ES-I3 (cell line): ENCODE measurements around the gene TMPRSS9.
A peak's percentile ranks its signal among the peaks of the same experiment; 100 is the strongest.
"Not testable (repeated sequence)": the region's sequence is repeated elsewhere in the genome, so short reads cannot be mapped to it uniquely, and the experiment has no call there.

Source experiments
- H3K36me3 ChIP-seq: 2 replicates; pipeline ENCODE4 v1.6.1; 2013; ENCODE audit warnings: mild to moderate bottlenecking, low read length, control low read depth, moderate library complexity; ENCODE audit not compliant: insufficient read depth
- H3K4me1 ChIP-seq: 2 replicates; pipeline ENCODE4 v1.6.1; 2013; ENCODE audit warnings: mild to moderate bottlenecking, control low read depth, low read length; ENCODE audit not compliant: insufficient read depth
- H3K9ac ChIP-seq: 2 replicates; pipeline ENCODE4 v1.6.1; 2013; ENCODE audit warnings: low read depth, mild to moderate bottlenecking, low read length, moderate library complexity
- H3K9me3 ChIP-seq: 2 replicates; pipeline ENCODE4 v1.6.1; 2013; ENCODE audit warnings: mild to moderate bottlenecking, low read length, moderate library complexity; ENCODE audit not compliant: control insufficient read depth, insufficient read depth

Gene TMPRSS9

DNA sequence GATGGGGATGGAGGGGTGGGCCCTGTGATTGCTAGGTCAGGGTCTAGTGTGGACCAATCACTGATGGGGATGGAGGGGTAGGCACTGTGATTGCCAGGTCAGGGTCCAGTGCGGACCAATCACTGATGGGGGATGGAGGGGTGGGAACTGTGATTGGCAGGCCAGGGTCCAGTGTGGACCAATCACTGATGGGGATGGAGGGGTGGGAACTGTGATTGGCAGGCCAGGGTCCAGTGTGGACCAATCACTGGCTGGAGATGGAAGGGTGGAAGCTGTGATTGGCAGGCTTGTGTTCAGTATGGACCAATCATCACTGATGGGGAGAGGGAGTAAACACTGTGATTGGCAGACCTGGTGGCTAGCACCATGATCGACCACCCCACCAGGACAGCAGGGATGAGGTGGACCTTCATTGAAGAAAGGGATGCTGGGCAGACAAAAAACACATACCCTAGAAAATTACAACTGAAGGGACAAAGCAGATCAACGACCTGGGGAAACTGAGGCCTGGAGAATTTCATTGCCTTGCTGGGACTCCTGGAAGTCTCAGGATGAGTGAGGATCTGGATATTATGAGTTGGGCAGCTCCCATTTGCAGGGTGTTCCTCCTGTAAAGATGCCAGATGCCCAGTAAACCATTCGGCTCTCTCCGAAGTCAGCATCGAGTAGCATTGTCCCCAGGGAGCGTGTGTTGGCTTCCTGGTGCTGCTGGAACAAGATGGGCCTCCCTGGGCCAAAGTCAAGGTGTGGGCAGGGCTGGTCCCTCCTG is 15.5 kb downstream of the TMPRSS9 start:
- Histone ChIP-seq H3K36me3 (no peaks in the 10 kb centered on the region), H3K9me3 (peaks cover 1% of the 10 kb centered on the region; the same call in 1 of the 2 replicates), H3K9ac (no peak overlapping the region), H3K4me1 (no peaks in the 10 kb centered on the region)

- Histone ChIP-seq H3K9me3 (peaks cover 4% of the 10 kb centered on the region; the same call in 1 of the 2 replicates), H3K4me1 (no peaks in the 10 kb centered on the region), H3K9ac (no peak overlapping the region), H3K36me3 (no peaks in the 10 kb centered on the region)
Measured at GRCh38 chr19:2376784-2377519, 16.9 kb downstream of the TMPRSS9 start.

- no peak overlapping the region for H3K9ac ChIP-seq
- no peaks in the 10 kb centered on the region for H3K4me1 ChIP-seq
- peaks cover 4% of the 10 kb centered on the region; the same call in 1 of the 2 replicates for H3K9me3 ChIP-seq
- H3K36me3 ChIP-seq, result no peaks in the 10 kb centered on the region
Measured at GRCh38 chr19:2380567-2380966, 20.5 kb downstream of the TMPRSS9 start.

- no peaks in the 10 kb centered on the region for H3K4me1 ChIP-seq
- H3K9ac ChIP-seq, result no peak overlapping the region
- no peaks in the 10 kb centered on the region for H3K36me3 ChIP-seq
- H3K9me3 ChIP-seq, result peaks cover 4% of the 10 kb centered on the region; the same call in 1 of the 2 replicates
Measured at GRCh38 chr19:2381148-2381820, 21.2 kb downstream of the TMPRSS9 start.

- Histone ChIP-seq H3K9me3 (peaks cover 4% of the 10 kb centered on the region; the same call in 1 of the 2 replicates), H3K36me3 (no peaks in the 10 kb centered on the region), H3K4me1 (no peaks in the 10 kb centered on the region), H3K9ac (no peak overlapping the region)
Measured at GRCh38 chr19:2382530-2383222, 22.6 kb downstream of the TMPRSS9 start.

- Histone ChIP-seq H3K4me1 (no peaks in the 10 kb centered on the region), H3K9me3 (peaks cover 4% of the 10 kb centered on the region; the same call in 1 of the 2 replicates), H3K9ac (peak overlapping the region; percentile 22; the same call in 1 of the 2 replicates), H3K36me3 (no peaks in the 10 kb centered on the region)
Measured at GRCh38 chr19:2385053-2385721, 25.1 kb downstream of the TMPRSS9 start.

DNA sequence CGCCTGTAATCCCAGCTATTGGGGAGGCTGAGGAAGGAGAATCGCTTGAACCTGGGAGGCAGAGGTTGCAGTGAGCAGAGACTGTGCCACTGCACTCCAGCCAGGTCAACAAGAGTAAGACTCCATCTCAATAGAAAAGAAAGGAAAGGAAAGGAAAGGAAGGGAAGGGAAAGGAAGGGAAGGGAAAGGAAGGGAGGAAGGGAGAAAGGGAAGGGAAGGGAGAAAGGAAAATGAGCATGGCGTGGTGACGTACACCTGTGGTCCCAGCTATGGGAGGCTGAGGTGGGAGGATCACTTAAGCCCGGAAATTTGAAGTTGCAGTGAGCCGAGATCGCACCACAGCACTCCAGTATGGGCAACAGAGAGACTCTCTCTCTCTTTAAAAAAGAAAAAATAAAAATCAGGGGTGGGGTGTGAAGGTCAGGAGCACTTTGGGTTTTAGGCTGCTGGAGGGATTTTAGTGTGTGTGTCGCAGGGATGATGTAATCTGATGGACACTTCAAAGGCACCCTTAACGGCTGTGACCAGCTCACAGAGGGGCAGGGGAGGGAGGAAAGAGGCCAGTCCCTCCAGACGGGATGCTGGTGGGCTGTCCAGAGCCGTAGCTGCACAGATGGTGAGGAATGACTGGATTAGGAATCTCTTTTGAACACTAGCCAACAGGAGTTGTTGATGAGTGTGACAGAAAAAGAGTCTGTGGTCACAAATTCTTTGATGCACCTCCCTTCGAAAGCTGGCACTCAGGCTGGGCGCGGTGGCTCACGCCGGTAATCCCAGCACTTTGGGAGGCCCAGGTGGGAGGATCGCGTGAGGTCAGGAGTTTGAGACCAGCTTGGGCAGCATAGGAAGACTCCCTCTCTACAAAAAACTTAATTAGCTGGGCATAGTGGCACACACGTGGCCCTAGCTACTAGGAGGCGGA is 27.6 kb downstream of the TMPRSS9 start:
- Histone ChIP-seq H3K4me1 (no peaks in the 10 kb centered on the region), H3K9me3 (no peaks in the 10 kb centered on the region), H3K9ac (no peak overlapping the region), H3K36me3 (no peaks in the 10 kb centered on the region)

DNA sequence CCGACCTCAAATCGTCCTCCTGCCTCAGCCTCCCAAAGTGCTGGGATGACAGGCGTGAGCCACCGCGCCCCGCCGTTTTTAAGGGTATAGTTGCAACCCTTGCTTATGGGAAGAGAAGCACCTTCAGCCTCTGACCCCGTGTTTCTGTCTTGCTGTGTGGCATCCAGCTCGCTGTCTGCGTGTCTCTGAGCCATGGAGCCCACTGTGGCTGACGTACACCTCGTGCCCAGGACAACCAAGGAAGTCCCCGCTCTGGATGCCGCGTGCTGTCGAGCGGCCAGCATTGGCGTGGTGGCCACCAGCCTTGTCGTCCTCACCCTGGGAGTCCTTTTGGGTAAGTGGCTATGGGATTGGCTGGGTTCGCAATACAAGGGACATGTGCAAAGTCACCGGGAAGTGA is 29.5 kb downstream of the TMPRSS9 start:
- Histone ChIP-seq H3K4me1 (no peaks in the 10 kb centered on the region), H3K9me3 (no peaks in the 10 kb centered on the region), H3K36me3 (no peaks in the 10 kb centered on the region), H3K9ac (no peak overlapping the region)

DNA sequence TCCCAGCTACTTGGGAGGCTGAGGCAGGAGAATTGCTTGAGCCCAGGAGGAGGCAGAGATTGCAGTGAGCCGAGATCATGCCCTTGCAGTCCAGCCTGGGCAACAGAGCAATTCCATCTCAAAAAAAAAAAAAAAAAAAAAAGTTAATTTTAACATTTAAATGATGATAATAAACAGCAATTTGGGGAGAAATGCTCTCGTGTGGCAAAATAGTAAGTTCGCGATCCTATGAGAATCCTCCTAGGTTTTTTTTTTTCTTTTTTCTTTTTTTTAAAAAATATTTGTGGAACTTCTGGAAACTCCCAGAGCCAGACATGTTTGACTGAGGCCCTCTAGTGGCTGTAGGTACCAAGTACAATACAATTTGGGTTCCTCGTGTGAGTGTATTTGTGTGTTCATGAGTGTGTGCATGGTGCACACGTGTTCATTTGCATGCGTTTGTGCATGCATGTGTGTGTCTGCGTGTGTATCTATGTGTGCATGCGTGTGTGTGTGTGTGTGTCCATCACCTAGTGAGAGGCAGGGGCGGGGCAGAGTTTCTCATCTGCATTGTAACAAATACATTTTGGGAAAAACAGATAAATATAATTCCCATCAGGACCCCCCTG is 31.2 kb downstream of the TMPRSS9 start:
- no peaks in the 10 kb centered on the region for H3K36me3 ChIP-seq
- H3K4me1 ChIP-seq, result no peaks in the 10 kb centered on the region
- H3K9me3 ChIP-seq, result no peaks in the 10 kb centered on the region
- H3K9ac ChIP-seq, result no peak overlapping the region

- no peak overlapping the region for H3K9ac ChIP-seq
- no peaks in the 10 kb centered on the region for H3K9me3 ChIP-seq
- no peaks in the 10 kb centered on the region for H3K4me1 ChIP-seq
- H3K36me3 ChIP-seq, result no peaks in the 10 kb centered on the region
Measured at GRCh38 chr19:2392366-2392765, 32.3 kb downstream of the TMPRSS9 start.

GRCh38 chr19:2392899-2393298 is 32.8 kb downstream of the TMPRSS9 start:
- not testable (repeated sequence) for H3K9ac ChIP-seq, H3K36me3 ChIP-seq, H3K9me3 ChIP-seq, H3K4me1 ChIP-seq

- Histone ChIP-seq H3K9ac (no peak overlapping the region), H3K36me3 (no peaks in the 10 kb centered on the region), H3K9me3 (no peaks in the 10 kb centered on the region), H3K4me1 (no peaks in the 10 kb centered on the region)
Measured at GRCh38 chr19:2394054-2394441, 34.0 kb downstream of the TMPRSS9 start.
